AG08395 (cell line): Measurements from ENCODE around the gene XPO6.

Experiments
- DNase-seq: peaks from one replicate; pipeline ENCODE4 v3.0.0; 2012; ENCODE audit warnings: mixed read lengths, low spot score

The XPO6 gene

GRCh38 chr16:28062261-28062846 lies 149.4 kb downstream of the XPO6 start:
- DNase-seq: no peak

GRCh38 chr16:28061352-28062101 lies 150.2 kb downstream of the XPO6 start:
- no peak for DNase-seq

GRCh38 chr16:28059841-28060575 lies 151.8 kb downstream of the XPO6 start:
- DNase-seq: no peak

- DNase-seq: no peak
Measured at GRCh38 chr16:28058839-28059589, 152.8 kb downstream of the XPO6 start.

- no peak for DNase-seq
Measured at GRCh38 chr16:28057949-28058348, 153.8 kb downstream of the XPO6 start.

GRCh38 chr16:28053461-28053860 lies 158.3 kb downstream of the XPO6 start:
- no peak for DNase-seq

- no peak for DNase-seq
Measured at GRCh38 chr16:28052274-28053128, 159.3 kb downstream of the XPO6 start.

GRCh38 chr16:28051486-28051885 lies 160.3 kb downstream of the XPO6 start:
- no peak for DNase-seq
